Measurements from ENCODE around the gene CNTN4. TPM values are rescaled to one million over a fixed set of nuclear protein-coding genes. Genes with fewer than 3 reads are reported as not detected.

CNTN4 gene
- polyA plus RNA-seq, 2 donors: 0.51 to 0.54 TPM

- H3K27ac ChIP-seq (ENCODE audit: low read depth in 2 of 2, low read length in 1 of 2): no peak overlapping the region
- H3K9me3 ChIP-seq (ENCODE audit: control insufficient read depth in 2 of 2, insufficient read depth in 1 of 2, low read depth in 1 of 2, low read length in 1 of 2): peaks cover 2 to 3% of the 10 kb centered on the region in 2 donors
- no peak overlapping the region for H3K4me3 ChIP-seq (ENCODE audit: low read depth in 1 of 2, low read length in 2 of 2)
- WGBS, 2 donors: 84 to 94% methylated on average over 3 of the region's 3 CpGs
- H3K36me3 ChIP-seq (ENCODE audit: control insufficient read depth in 2 of 2, insufficient read depth in 2 of 2, low read length in 1 of 2): no peaks in the 10 kb centered on the region
- no peaks in the 10 kb centered on the region for H3K4me1 ChIP-seq (ENCODE audit: control insufficient read depth in 2 of 2, insufficient read depth in 2 of 2, low read length in 1 of 2)
- H3K27me3 ChIP-seq (ENCODE audit: control insufficient read depth in 1 of 2, insufficient read depth in 2 of 2, low read length in 2 of 2): no peaks in the 10 kb centered on the region
Measured at GRCh38 chr3:2356298-2356950, 257.8 kb downstream of the CNTN4 start.

- 81 to 86% methylated on average over 2 of the region's 2 CpGs for WGBS, 2 donors
Measured at GRCh38 chr3:2360815-2361214, 262.1 kb downstream of the CNTN4 start.

GRCh38 chr3:2362122-2362521 is 263.5 kb downstream of the CNTN4 start:
- Histone ChIP-seq H3K9me3 (ENCODE audit: control insufficient read depth in 2 of 2, insufficient read depth in 1 of 2, low read depth in 1 of 2, low read length in 1 of 2) (peaks cover 0 to 4% of the 10 kb centered on the region in 2 donors), H3K36me3 (ENCODE audit: control insufficient read depth in 2 of 2, insufficient read depth in 2 of 2, low read length in 1 of 2) (no peaks in the 10 kb centered on the region), H3K27ac (ENCODE audit: low read depth in 2 of 2, low read length in 1 of 2) (no peak overlapping the region), H3K27me3 (ENCODE audit: control insufficient read depth in 1 of 2, insufficient read depth in 2 of 2, low read length in 2 of 2) (no peaks in the 10 kb centered on the region), H3K4me3 (ENCODE audit: low read depth in 1 of 2, low read length in 2 of 2) (no peak overlapping the region), H3K4me1 (ENCODE audit: control insufficient read depth in 2 of 2, insufficient read depth in 2 of 2, low read length in 1 of 2) (no peaks in the 10 kb centered on the region)
- WGBS, 2 donors: 94 to 95% methylated on average over 6 of the region's 6 CpGs

More at GRCh38 chr3:2360815-2361214, 262.1 kb downstream of the CNTN4 start:
- H3K36me3 ChIP-seq (ENCODE audit: control insufficient read depth in 2 of 2, insufficient read depth in 2 of 2, low read length in 1 of 2): no peaks in the 10 kb centered on the region
- H3K9me3 ChIP-seq (ENCODE audit: control insufficient read depth in 2 of 2, insufficient read depth in 1 of 2, low read depth in 1 of 2, low read length in 1 of 2): peaks cover 0 to 4% of the 10 kb centered on the region in 2 donors
- no peaks in the 10 kb centered on the region for H3K27me3 ChIP-seq (ENCODE audit: control insufficient read depth in 1 of 2, insufficient read depth in 2 of 2, low read length in 2 of 2)
- no peak overlapping the region for H3K27ac ChIP-seq (ENCODE audit: low read depth in 2 of 2, low read length in 1 of 2)
- H3K4me1 ChIP-seq (ENCODE audit: control insufficient read depth in 2 of 2, insufficient read depth in 2 of 2, low read length in 1 of 2): no peaks in the 10 kb centered on the region
- no peak overlapping the region for H3K4me3 ChIP-seq (ENCODE audit: low read depth in 1 of 2, low read length in 2 of 2)

- WGBS, 2 donors: 70 to 78% methylated on average over 2 of the region's 2 CpGs
- H3K4me1 ChIP-seq (ENCODE audit: control insufficient read depth in 2 of 2, insufficient read depth in 2 of 2, low read length in 1 of 2): no peaks in the 10 kb centered on the region
Measured at GRCh38 chr3:2363854-2364253, 265.2 kb downstream of the CNTN4 start.

GRCh38 chr3:2370317-2370716 is 271.7 kb downstream of the CNTN4 start:
- Histone ChIP-seq H3K4me3 (ENCODE audit: low read depth in 1 of 2, low read length in 2 of 2) (no peak overlapping the region), H3K36me3 (ENCODE audit: control insufficient read depth in 2 of 2, insufficient read depth in 2 of 2, low read length in 1 of 2) (no peaks in the 10 kb centered on the region), H3K4me1 (ENCODE audit: control insufficient read depth in 2 of 2, insufficient read depth in 2 of 2, low read length in 1 of 2) (no peaks in the 10 kb centered on the region), H3K9me3 (ENCODE audit: control insufficient read depth in 2 of 2, insufficient read depth in 1 of 2, low read depth in 1 of 2, low read length in 1 of 2) (no peaks in the 10 kb centered on the region), H3K27ac (ENCODE audit: low read depth in 2 of 2, low read length in 1 of 2) (no peak overlapping the region), H3K27me3 (ENCODE audit: control insufficient read depth in 1 of 2, insufficient read depth in 2 of 2, low read length in 2 of 2) (no peaks in the 10 kb centered on the region)

More at GRCh38 chr3:2363854-2364253, 265.2 kb downstream of the CNTN4 start:
- Histone ChIP-seq H3K27me3 (ENCODE audit: control insufficient read depth in 1 of 2, insufficient read depth in 2 of 2, low read length in 2 of 2) (no peaks in the 10 kb centered on the region), H3K27ac (ENCODE audit: low read depth in 2 of 2, low read length in 1 of 2) (no peak overlapping the region), H3K9me3 (ENCODE audit: control insufficient read depth in 2 of 2, insufficient read depth in 1 of 2, low read depth in 1 of 2, low read length in 1 of 2) (peaks cover 0 to 4% of the 10 kb centered on the region in 2 donors), H3K36me3 (ENCODE audit: control insufficient read depth in 2 of 2, insufficient read depth in 2 of 2, low read length in 1 of 2) (no peaks in the 10 kb centered on the region), H3K4me3 (ENCODE audit: low read depth in 1 of 2, low read length in 2 of 2) (no peak overlapping the region)

GRCh38 chr3:2372306-2372705 is 273.6 kb downstream of the CNTN4 start:
- WGBS, 2 donors: 53 to 69% methylated on average over 1 of the region's 1 CpG
- no peaks in the 10 kb centered on the region for H3K27me3 ChIP-seq (ENCODE audit: control insufficient read depth in 1 of 2, insufficient read depth in 2 of 2, low read length in 2 of 2)
- H3K36me3 ChIP-seq (ENCODE audit: control insufficient read depth in 2 of 2, insufficient read depth in 2 of 2, low read length in 1 of 2): no peaks in the 10 kb centered on the region
- H3K4me1 ChIP-seq (ENCODE audit: control insufficient read depth in 2 of 2, insufficient read depth in 2 of 2, low read length in 1 of 2): no peaks in the 10 kb centered on the region
- no peaks in the 10 kb centered on the region for H3K9me3 ChIP-seq (ENCODE audit: control insufficient read depth in 2 of 2, insufficient read depth in 1 of 2, low read depth in 1 of 2, low read length in 1 of 2)
- H3K4me3 ChIP-seq (ENCODE audit: low read depth in 1 of 2, low read length in 2 of 2): no peak overlapping the region
- no peak overlapping the region for H3K27ac ChIP-seq (ENCODE audit: low read depth in 2 of 2, low read length in 1 of 2)

- H3K4me3 ChIP-seq (ENCODE audit: low read depth in 1 of 2, low read length in 2 of 2): no peak overlapping the region
Measured at GRCh38 chr3:2375376-2375775, 276.7 kb downstream of the CNTN4 start.

GRCh38 chr3:2377281-2377680 is 278.6 kb downstream of the CNTN4 start:
- Histone ChIP-seq H3K4me3 (ENCODE audit: low read depth in 1 of 2, low read length in 2 of 2) (no peak overlapping the region), H3K4me1 (ENCODE audit: control insufficient read depth in 2 of 2, insufficient read depth in 2 of 2, low read length in 1 of 2) (no peaks in the 10 kb centered on the region), H3K36me3 (ENCODE audit: control insufficient read depth in 2 of 2, insufficient read depth in 2 of 2, low read length in 1 of 2) (no peaks in the 10 kb centered on the region), H3K9me3 (ENCODE audit: control insufficient read depth in 2 of 2, insufficient read depth in 1 of 2, low read depth in 1 of 2, low read length in 1 of 2) (no peaks in the 10 kb centered on the region), H3K27ac (ENCODE audit: low read depth in 2 of 2, low read length in 1 of 2) (no peak overlapping the region), H3K27me3 (ENCODE audit: control insufficient read depth in 1 of 2, insufficient read depth in 2 of 2, low read length in 2 of 2) (no peaks in the 10 kb centered on the region)
- 34 to 48% methylated on average over 1 of the region's 1 CpG for WGBS, 2 donors

More at GRCh38 chr3:2375376-2375775, 276.7 kb downstream of the CNTN4 start:
- WGBS, 2 donors: 77 to 83% methylated on average over 3 of the region's 3 CpGs
- no peak overlapping the region for H3K27ac ChIP-seq (ENCODE audit: low read depth in 2 of 2, low read length in 1 of 2)
- no peaks in the 10 kb centered on the region for H3K4me1 ChIP-seq (ENCODE audit: control insufficient read depth in 2 of 2, insufficient read depth in 2 of 2, low read length in 1 of 2)
- H3K36me3 ChIP-seq (ENCODE audit: control insufficient read depth in 2 of 2, insufficient read depth in 2 of 2, low read length in 1 of 2): no peaks in the 10 kb centered on the region
- H3K9me3 ChIP-seq (ENCODE audit: control insufficient read depth in 2 of 2, insufficient read depth in 1 of 2, low read depth in 1 of 2, low read length in 1 of 2): no peaks in the 10 kb centered on the region
- no peaks in the 10 kb centered on the region for H3K27me3 ChIP-seq (ENCODE audit: control insufficient read depth in 1 of 2, insufficient read depth in 2 of 2, low read length in 2 of 2)

- H3K27ac ChIP-seq (ENCODE audit: low read depth in 2 of 2, low read length in 1 of 2): no peak overlapping the region
- H3K36me3 ChIP-seq (ENCODE audit: control insufficient read depth in 2 of 2, insufficient read depth in 2 of 2, low read length in 1 of 2): no peaks in the 10 kb centered on the region
- H3K27me3 ChIP-seq (ENCODE audit: control insufficient read depth in 1 of 2, insufficient read depth in 2 of 2, low read length in 2 of 2): no peaks in the 10 kb centered on the region
- 60 to 61% methylated on average over 2 of the region's 2 CpGs for WGBS, 2 donors
- no peaks in the 10 kb centered on the region for H3K4me1 ChIP-seq (ENCODE audit: control insufficient read depth in 2 of 2, insufficient read depth in 2 of 2, low read length in 1 of 2)
- no peaks in the 10 kb centered on the region for H3K9me3 ChIP-seq (ENCODE audit: control insufficient read depth in 2 of 2, insufficient read depth in 1 of 2, low read depth in 1 of 2, low read length in 1 of 2)
- H3K4me3 ChIP-seq (ENCODE audit: low read depth in 1 of 2, low read length in 2 of 2): no peak overlapping the region
Measured at GRCh38 chr3:2390926-2391532, 292.4 kb downstream of the CNTN4 start.

GRCh38 chr3:2391896-2392295 is 293.2 kb downstream of the CNTN4 start:
- Histone ChIP-seq H3K4me1 (ENCODE audit: control insufficient read depth in 2 of 2, insufficient read depth in 2 of 2, low read length in 1 of 2) (no peaks in the 10 kb centered on the region), H3K4me3 (ENCODE audit: low read depth in 1 of 2, low read length in 2 of 2) (no peak overlapping the region), H3K27me3 (ENCODE audit: control insufficient read depth in 1 of 2, insufficient read depth in 2 of 2, low read length in 2 of 2) (no peaks in the 10 kb centered on the region), H3K36me3 (ENCODE audit: control insufficient read depth in 2 of 2, insufficient read depth in 2 of 2, low read length in 1 of 2) (no peaks in the 10 kb centered on the region), H3K9me3 (ENCODE audit: control insufficient read depth in 2 of 2, insufficient read depth in 1 of 2, low read depth in 1 of 2, low read length in 1 of 2) (no peaks in the 10 kb centered on the region), H3K27ac (ENCODE audit: low read depth in 2 of 2, low read length in 1 of 2) (no peak overlapping the region)
- WGBS, 2 donors: 78 to 84% methylated on average over 4 of the region's 4 CpGs
